PC-3 (cell line): ENCODE data around the gene MAP3K20. TPM values are rescaled to one million over a fixed set of nuclear protein-coding genes. Genes with fewer than 3 reads are reported as not detected.
"Not testable (repeated sequence)": the region's sequence is repeated elsewhere in the genome, so short reads cannot be mapped to it uniquely, and the experiment has no call there.

ENCODE experiments used
- ATAC-seq: fragments of 200-7000 bp; cut with Tn5 transposase; 2 replicates; pipeline ENCODE4 v1.9.1; 2020; ENCODE audit warnings: mild to moderate bottlenecking, moderate library complexity
- BruUV-seq: library from RNA; stranded (reverse); fragments of 400-500 nt; replicated peaks from 2 replicates; lab custom pipeline; 2021; lab: Mats Ljungman, UMichigan
- CTCF ChIA-PET: fragments of 300-600 bp; sonication (Branson Sonifier 250); formaldehyde crosslinking; loops from one replicate; lab custom pipeline; 2022; ENCODE audit warnings: antibody characterized with exemption; lab: Charles Lee
- POLR2A ChIA-PET: fragments of 300-600 bp; sonication (Branson Sonifier 250); formaldehyde crosslinking; loops from one replicate; lab custom pipeline; 2022; ENCODE audit warnings: antibody characterized with exemption; ENCODE audit not compliant: unreplicated experiment; lab: Charles Lee
- DNase-seq: peaks from one replicate; pipeline ENCODE4 v3.0.0-alpha.2; 2015
- H2AFZ ChIP-seq: fragments of 300-600 bp; sonication (generic); 2 replicates; pipeline ENCODE4 v1.6.0; 2016; ENCODE audit warnings: antibody characterized with exemption, low read length
- H3F3A ChIP-seq: fragments of 300-600 bp; sonication (generic); one replicate; pipeline ENCODE4 v1.6.0; 2017; ENCODE audit warnings: antibody characterized with exemption, low read length, control low read depth, mild to moderate bottlenecking; ENCODE audit not compliant: unreplicated experiment
- H3K27ac ChIP-seq: fragments of 300-600 bp; sonication (generic); 2 replicates; pipeline ENCODE4 v1.5.1; 2016; ENCODE audit warnings: mild to moderate bottlenecking, low read length
- H3K27me3 ChIP-seq: fragments of 300-600 bp; sonication (generic); 2 replicates; pipeline ENCODE4 v1.6.1; 2016; ENCODE audit warnings: low read length, mixed read lengths
- H3K36me3 ChIP-seq: fragments of 300-600 bp; sonication (generic); 2 replicates; pipeline ENCODE4 v1.6.1; 2016; ENCODE audit warnings: low read depth, mixed run types, low read length, mixed read lengths
- H3K4me1 ChIP-seq: fragments of 300-600 bp; sonication (generic); 2 replicates; pipeline ENCODE4 v1.5.1; 2016; ENCODE audit warnings: low read length; ENCODE audit not compliant: insufficient read depth
- H3K4me2 ChIP-seq: fragments of 300-600 bp; sonication (generic); 2 replicates; pipeline ENCODE4 v1.6.0; 2016; ENCODE audit warnings: low read length
- H3K4me3 ChIP-seq: fragments of 300-600 bp; sonication (generic); 2 replicates; pipeline ENCODE4 v1.5.1; 2016; ENCODE audit warnings: mild to moderate bottlenecking, low read length, mixed read lengths
- H3K79me2 ChIP-seq: fragments of 300-600 bp; sonication (generic); 2 replicates; pipeline ENCODE4 v1.6.1; 2017; ENCODE audit warnings: low read length, mixed read lengths
- H3K9ac ChIP-seq: fragments of 300-600 bp; sonication (generic); 2 replicates; pipeline ENCODE4 v1.6.0; 2016; ENCODE audit warnings: mild to moderate bottlenecking, low read length
- H3K9me2 ChIP-seq: fragments of 300-600 bp; sonication (generic); replicated peaks from 2 replicates; pipeline ENCODE4 v1.6.1; 2016; ENCODE audit warnings: mixed run types, low read length, mixed read lengths
- H3K9me3 ChIP-seq: fragments of 300-600 bp; sonication (generic); 2 replicates; pipeline ENCODE4 v1.6.1; 2016; ENCODE audit warnings: low read length, mixed read lengths
- H4K20me1 ChIP-seq: fragments of 300-600 bp; sonication (generic); 2 replicates; pipeline ENCODE4 v1.6.1; 2016; ENCODE audit warnings: low read length, mixed read lengths
- EZH2 ChIP-seq: fragments of 300-600 bp; sonication (generic); IDR thresholded peaks from one replicate; pipeline ENCODE4 v1.6.1; 2017; ENCODE audit warnings: antibody characterized with exemption, mild to moderate bottlenecking, low read length; ENCODE audit not compliant: unreplicated experiment
- EZH2phosphoT487 ChIP-seq: fragments of 300-600 bp; sonication (generic); IDR thresholded peaks from 2 replicates; pipeline ENCODE4 v1.6.1; 2018; ENCODE audit warnings: mild to moderate bottlenecking, antibody characterized with exemption, low read length, borderline replicate concordance
- intact Hi-C: fragments of 100-400 bp; cut with micrococcal nuclease; formaldehyde crosslinking; loops from 2 replicates; pipeline ENCODE4 v1.9.0; 2023
- total RNA-seq: library from RNA; depleted of rRNA; stranded (reverse); fragments of >200 nt; gene quantifications from 2 replicates; pipeline ENCODE4 v1.2.3, GENCODE V29; 2014
- TF ChIP-seq, protein P1 (sequence below): fragments of 300-600 bp; sonication (generic); conservative IDR thresholded peaks from 2 replicates; pipeline ENCODE4 v1.5.1; 2017; ENCODE audit warnings: antibody characterized with exemption, low read depth, mild to moderate bottlenecking, low read length

MAP3K20 gene
- total RNA-seq, 1 experiment from 2014 or later: 29.8 TPM

DNA sequence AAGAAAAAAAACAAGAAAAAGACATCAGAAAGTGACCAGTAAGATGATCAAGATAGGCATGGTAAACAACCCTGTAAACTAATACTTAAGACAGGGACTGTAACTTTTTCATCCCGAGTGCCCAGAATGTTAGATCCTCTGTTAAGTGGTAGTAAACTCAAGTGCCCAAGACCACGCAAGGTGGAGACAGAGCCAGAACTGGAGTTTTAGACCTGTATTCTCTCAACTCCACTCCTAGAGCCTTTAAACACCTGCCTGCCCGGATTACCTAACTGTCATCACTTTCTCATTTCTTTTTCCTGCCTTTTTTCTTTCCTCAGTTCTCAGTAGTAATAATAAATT, 203.9 kb downstream of the MAP3K20 start:
- intact Hi-C loops: no loop called here
- no peaks in the 10 kb centered on the region for H3K79me2 ChIP-seq
- H3K4me1 ChIP-seq: no peaks in the 10 kb centered on the region
- ATAC-seq (no peak), DNase-seq (no peak)
- H3K9ac ChIP-seq: no peak overlapping the region
- ChIA-PET CTCF (no interaction called here), POLR2A (no interaction called here)
- H2AFZ ChIP-seq: no peak overlapping the region
- H3K36me3 ChIP-seq: no peaks in the 10 kb centered on the region
- H3K27me3 ChIP-seq: no peaks in the 10 kb centered on the region
- H3K4me2 ChIP-seq: no peak overlapping the region
- TF ChIP-seq, protein P1, sequence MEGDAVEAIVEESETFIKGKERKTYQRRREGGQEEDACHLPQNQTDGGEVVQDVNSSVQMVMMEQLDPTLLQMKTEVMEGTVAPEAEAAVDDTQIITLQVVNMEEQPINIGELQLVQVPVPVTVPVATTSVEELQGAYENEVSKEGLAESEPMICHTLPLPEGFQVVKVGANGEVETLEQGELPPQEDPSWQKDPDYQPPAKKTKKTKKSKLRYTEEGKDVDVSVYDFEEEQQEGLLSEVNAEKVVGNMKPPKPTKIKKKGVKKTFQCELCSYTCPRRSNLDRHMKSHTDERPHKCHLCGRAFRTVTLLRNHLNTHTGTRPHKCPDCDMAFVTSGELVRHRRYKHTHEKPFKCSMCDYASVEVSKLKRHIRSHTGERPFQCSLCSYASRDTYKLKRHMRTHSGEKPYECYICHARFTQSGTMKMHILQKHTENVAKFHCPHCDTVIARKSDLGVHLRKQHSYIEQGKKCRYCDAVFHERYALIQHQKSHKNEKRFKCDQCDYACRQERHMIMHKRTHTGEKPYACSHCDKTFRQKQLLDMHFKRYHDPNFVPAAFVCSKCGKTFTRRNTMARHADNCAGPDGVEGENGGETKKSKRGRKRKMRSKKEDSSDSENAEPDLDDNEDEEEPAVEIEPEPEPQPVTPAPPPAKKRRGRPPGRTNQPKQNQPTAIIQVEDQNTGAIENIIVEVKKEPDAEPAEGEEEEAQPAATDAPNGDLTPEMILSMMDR: no peak
- TF ChIP-seq EZH2phosphoT487: no peak
- TF ChIP-seq EZH2: no peak
- H3K27ac ChIP-seq: no peak overlapping the region
- H3K9me3 ChIP-seq: no peaks in the 10 kb centered on the region
- no TSS peak for BruUV-seq
- no peaks in the 10 kb centered on the region for H4K20me1 ChIP-seq
- H3K4me3 ChIP-seq: no peak overlapping the region
- H3F3A ChIP-seq: no peaks in the 10 kb centered on the region
- H3K9me2 ChIP-seq: no peaks in the 10 kb centered on the region

DNA sequence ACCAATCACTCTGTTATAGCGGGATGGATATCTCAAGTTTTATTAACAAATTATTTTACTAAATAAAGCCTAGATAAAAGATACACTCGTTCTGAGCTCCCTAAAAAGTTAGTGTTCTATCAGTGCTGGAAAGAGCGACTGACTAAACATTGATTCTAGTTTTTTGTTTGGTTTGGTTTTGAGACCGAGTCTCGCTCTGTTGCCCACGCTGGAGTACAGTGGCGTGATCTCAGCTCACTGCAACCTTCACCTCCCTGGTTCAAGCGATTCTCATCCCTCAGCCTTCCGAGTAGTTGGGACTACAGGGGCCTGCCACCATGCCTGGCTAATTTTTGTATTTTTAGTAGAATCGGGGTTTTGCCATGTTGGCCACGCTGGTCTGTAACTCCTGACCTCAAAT, 205.2 kb downstream of the MAP3K20 start:
- intact Hi-C loops: no loop called here
- no peaks in the 10 kb centered on the region for H3K36me3 ChIP-seq
- BruUV-seq: no TSS peak
- H3K79me2 ChIP-seq: no peaks in the 10 kb centered on the region
- ATAC-seq (no peak), DNase-seq (no peak)
- no peak overlapping the region for H3K9ac ChIP-seq
- H3K27me3 ChIP-seq: no peaks in the 10 kb centered on the region
- H4K20me1 ChIP-seq: no peaks in the 10 kb centered on the region
- no peaks in the 10 kb centered on the region for H3K9me3 ChIP-seq
- no peak overlapping the region for H3K4me2 ChIP-seq
- no peaks in the 10 kb centered on the region for H3K4me1 ChIP-seq
- POLR2A ChIA-PET: no interaction called here
- no peak overlapping the region for H3K4me3 ChIP-seq
- TF ChIP-seq EZH2 (no peak), EZH2phosphoT487 (no peak)
- TF ChIP-seq, protein P1: no peak
- CTCF ChIA-PET: no interaction called here
- no peaks in the 10 kb centered on the region for H3K9me2 ChIP-seq
- H3F3A ChIP-seq: no peaks in the 10 kb centered on the region
- no peak overlapping the region for H2AFZ ChIP-seq
- no peak overlapping the region for H3K27ac ChIP-seq

DNA sequence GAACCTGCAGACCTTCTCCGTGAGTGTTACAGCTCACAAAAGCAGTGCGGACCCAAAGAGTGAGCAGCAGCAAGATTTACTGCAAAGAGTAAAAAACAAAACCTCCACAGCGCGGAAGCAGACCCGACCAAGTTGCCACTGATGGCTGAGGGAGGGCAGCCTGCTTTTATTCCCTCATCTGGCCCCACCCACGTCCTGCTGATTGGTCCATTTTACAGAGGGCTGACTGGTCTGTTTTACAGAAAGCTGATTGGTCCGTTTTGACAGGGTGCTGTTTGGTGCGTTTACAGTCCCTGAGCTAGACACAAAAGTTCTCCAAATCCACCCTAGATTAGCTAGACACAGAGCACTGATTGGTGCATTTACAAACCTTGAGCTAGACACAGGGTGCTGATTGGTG, 206.3 kb downstream of the MAP3K20 start:
- intact Hi-C loops, H3K79me2 ChIP-seq, ATAC-seq, BruUV-seq, H2AFZ ChIP-seq, DNase-seq, H3K9ac ChIP-seq, POLR2A ChIA-PET, H4K20me1 ChIP-seq, H3F3A ChIP-seq, H3K4me3 ChIP-seq, CTCF ChIA-PET, H3K4me2 ChIP-seq, H3K36me3 ChIP-seq, H3K27ac ChIP-seq, H3K9me2 ChIP-seq, H3K9me3 ChIP-seq, H3K4me1 ChIP-seq, H3K27me3 ChIP-seq: not testable (repeated sequence)
